ENCODE results near the gene DIAPH3.

Gene DIAPH3

GRCh38 chr13:59674616-59675015 lies 489.1 kb downstream of the DIAPH3 start:
- DNase-seq (ENCODE audit: low spot score): no peak

- DNase-seq (ENCODE audit: low spot score): no peak
Observed at GRCh38 chr13:59673286-59673685, 490.4 kb downstream of the DIAPH3 start.

- DNase-seq (ENCODE audit: low spot score): no peak
Observed at GRCh38 chr13:59672445-59672844, 491.3 kb downstream of the DIAPH3 start.

- DNase-seq (ENCODE audit: low spot score): no peak
Observed at GRCh38 chr13:59671881-59672280, 491.8 kb downstream of the DIAPH3 start.

- DNase-seq (ENCODE audit: low spot score): no peak
Observed at GRCh38 chr13:59666504-59666903, 497.2 kb downstream of the DIAPH3 start.

GRCh38 chr13:59665732-59666131 lies 498.0 kb downstream of the DIAPH3 start:
- DNase-seq (ENCODE audit: low spot score): no peak

- no peak for DNase-seq (ENCODE audit: low spot score)
Observed at GRCh38 chr13:59665184-59665583, 498.5 kb downstream of the DIAPH3 start.

GRCh38 chr13:59664586-59664985 lies 499.1 kb downstream of the DIAPH3 start:
- DNase-seq (ENCODE audit: low spot score): no peak

GRCh38 chr13:59663707-59664106 lies 500.0 kb downstream of the DIAPH3 start:
- no peak for DNase-seq (ENCODE audit: low spot score)

- DNase-seq (ENCODE audit: low spot score): no peak
Observed at GRCh38 chr13:59660582-59660981, 503.1 kb downstream of the DIAPH3 start.

GRCh38 chr13:59659981-59660380 lies 503.7 kb downstream of the DIAPH3 start:
- no peak for DNase-seq (ENCODE audit: low spot score)

GRCh38 chr13:59658738-59659330 lies 504.9 kb downstream of the DIAPH3 start:
- DNase-seq (ENCODE audit: low spot score): no peak

GRCh38 chr13:59658027-59658737 lies 505.5 kb downstream of the DIAPH3 start:
- no peak for DNase-seq (ENCODE audit: low spot score)

GRCh38 chr13:59653916-59654315 lies 509.8 kb downstream of the DIAPH3 start:
- DNase-seq (ENCODE audit: low spot score): no peak

GRCh38 chr13:59651479-59651878 lies 512.2 kb downstream of the DIAPH3 start:
- DNase-seq (ENCODE audit: low spot score): no peak

GRCh38 chr13:59643906-59644626 lies 519.7 kb downstream of the DIAPH3 start:
- peak; percentile 69 for DNase-seq (ENCODE audit: low spot score)

- DNase-seq (ENCODE audit: low spot score): peak; percentile 62
Observed at GRCh38 chr13:59643364-59643841, 520.3 kb downstream of the DIAPH3 start.

- no peak for DNase-seq (ENCODE audit: low spot score)
Observed at GRCh38 chr13:59641817-59642216, 521.9 kb downstream of the DIAPH3 start.

GRCh38 chr13:59641261-59641660 lies 522.5 kb downstream of the DIAPH3 start:
- DNase-seq (ENCODE audit: low spot score): no peak

- DNase-seq (ENCODE audit: low spot score): no peak
Observed at GRCh38 chr13:59638404-59638803, 525.3 kb downstream of the DIAPH3 start.

- no peak for DNase-seq (ENCODE audit: low spot score)
Observed at GRCh38 chr13:59635589-59635988, 528.1 kb downstream of the DIAPH3 start.

GRCh38 chr13:59633290-59633689 lies 530.4 kb downstream of the DIAPH3 start:
- DNase-seq (ENCODE audit: low spot score): no peak

GRCh38 chr13:59631271-59631670 lies 532.5 kb downstream of the DIAPH3 start:
- DNase-seq (ENCODE audit: low spot score): no peak

All from SW480 (cell line).